ENCODE data around the gene GP1BB. TPM values are rescaled to one million over a fixed set of nuclear protein-coding genes. Genes with fewer than 3 reads are reported as not detected.

GP1BB gene
- total RNA-seq, 1 donor from 2014 or later = not detected

DNA sequence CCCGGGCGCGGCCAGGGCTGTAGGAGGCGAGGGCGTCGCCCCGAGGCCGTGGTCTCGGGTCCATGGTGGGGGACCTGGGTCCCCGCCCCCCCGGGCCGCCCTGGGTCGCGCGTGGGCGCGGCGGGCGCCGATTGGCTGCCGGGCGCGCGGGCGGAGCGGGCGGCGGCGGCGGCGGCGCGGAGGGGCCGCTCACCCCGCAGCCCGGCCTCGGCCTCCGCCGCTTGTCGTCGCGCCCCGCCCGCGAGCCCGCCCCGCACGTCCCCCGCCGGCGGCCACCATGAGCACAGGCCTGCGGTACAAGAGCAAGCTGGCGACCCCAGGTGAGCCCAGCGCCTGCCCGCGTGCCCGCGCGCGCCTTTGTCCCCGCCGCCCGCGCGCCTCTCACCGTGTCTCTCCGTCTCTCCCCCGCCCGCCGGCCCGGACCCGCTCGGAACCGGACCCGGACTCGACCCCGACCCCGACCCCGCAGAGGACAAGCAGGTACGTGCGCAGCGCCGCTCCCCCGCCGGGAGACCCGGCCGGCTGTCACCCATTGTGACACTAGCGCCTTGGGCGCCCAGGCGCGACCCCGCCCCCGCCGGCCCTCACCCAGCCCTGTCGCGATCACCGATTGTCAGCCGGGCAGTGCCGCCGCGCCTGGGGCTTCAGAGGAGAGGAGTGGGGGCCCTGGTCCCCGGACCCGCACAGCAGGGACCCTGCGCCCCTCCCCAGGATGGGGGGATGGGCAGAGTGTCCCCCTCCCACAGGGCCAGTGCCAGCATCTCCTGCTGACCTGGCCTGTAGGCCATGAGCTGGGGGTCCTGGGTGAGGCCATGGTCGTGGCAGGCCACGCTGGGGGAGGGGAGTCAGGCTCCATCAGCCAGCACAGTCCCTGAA lies 8.8 kb upstream of the GP1BB start, which contains the start of gene SEPTIN5:
TSS of gene SEPTIN5 (plus strand) at position 192 of the 876 bp plus-strand sequence. CDS start at position 278, 86 bp downstream.
- peaks cover 55% of the 10 kb centered on the region for H3K27me3 ChIP-seq (ENCODE audit: low read depth)
- intact Hi-C loops (cut with micrococcal nuclease) = no loop called here

DNA sequence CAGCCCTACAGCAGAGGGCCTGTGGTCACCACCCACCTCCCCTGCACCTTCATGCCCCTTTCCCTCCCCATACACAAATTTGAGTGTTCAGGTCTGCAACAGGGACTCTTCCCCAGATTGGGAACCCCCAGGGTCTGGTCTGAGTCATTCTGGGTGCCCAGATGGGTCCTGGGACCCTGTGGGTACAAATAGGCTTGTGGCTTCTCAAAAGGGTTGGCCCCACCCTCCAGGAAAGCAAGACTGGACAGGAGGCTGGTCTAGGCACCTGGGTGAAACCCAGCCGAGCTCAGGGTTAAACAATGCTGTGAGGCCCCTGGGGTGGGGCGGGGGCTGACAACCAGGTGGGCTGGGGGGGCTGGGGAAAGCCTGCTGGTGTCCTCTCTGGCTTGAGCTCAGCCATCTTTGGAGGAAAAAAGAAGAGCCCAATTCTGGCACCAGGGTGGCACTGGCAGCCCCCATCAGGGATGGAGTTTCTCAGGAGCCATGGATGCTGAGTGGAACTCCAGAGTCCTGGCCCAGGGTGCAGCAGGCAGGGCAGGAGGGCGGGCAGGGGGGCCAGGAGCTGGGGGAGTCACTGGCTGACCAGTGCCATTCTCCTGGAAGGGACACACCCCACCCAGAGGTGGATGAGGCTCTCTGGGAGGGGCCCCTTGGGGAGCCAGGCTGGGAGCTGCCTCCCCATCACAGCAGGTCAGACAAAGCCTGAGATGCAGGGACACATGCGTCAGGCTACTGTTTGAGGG lies 8.0 kb upstream of the GP1BB start:
- intact Hi-C loops (cut with micrococcal nuclease) = no loop called here
- Histone ChIP-seq H3K4me3 (peak overlapping the region; percentile 75), H3K27me3 (ENCODE audit: low read depth) (peaks cover 52% of the 10 kb centered on the region)

More for the DNA sequence above, 8.8 kb upstream of the GP1BB start, which contains the start of gene SEPTIN5:
- no peaks in the 10 kb centered on the region for H3K9me3 ChIP-seq (replicated peaks)
- H3K4me1 ChIP-seq = peaks cover 61% of the 10 kb centered on the region
- TF ChIP-seq, protein P1, sequence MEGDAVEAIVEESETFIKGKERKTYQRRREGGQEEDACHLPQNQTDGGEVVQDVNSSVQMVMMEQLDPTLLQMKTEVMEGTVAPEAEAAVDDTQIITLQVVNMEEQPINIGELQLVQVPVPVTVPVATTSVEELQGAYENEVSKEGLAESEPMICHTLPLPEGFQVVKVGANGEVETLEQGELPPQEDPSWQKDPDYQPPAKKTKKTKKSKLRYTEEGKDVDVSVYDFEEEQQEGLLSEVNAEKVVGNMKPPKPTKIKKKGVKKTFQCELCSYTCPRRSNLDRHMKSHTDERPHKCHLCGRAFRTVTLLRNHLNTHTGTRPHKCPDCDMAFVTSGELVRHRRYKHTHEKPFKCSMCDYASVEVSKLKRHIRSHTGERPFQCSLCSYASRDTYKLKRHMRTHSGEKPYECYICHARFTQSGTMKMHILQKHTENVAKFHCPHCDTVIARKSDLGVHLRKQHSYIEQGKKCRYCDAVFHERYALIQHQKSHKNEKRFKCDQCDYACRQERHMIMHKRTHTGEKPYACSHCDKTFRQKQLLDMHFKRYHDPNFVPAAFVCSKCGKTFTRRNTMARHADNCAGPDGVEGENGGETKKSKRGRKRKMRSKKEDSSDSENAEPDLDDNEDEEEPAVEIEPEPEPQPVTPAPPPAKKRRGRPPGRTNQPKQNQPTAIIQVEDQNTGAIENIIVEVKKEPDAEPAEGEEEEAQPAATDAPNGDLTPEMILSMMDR (IDR thresholded peaks at IDR 0.05; ENCODE audit: borderline replicate concordance) = no peak
- DNase-seq = no peak
- no peaks in the 10 kb centered on the region for H3K36me3 ChIP-seq
- peak within 1 kb of the TSS; percentile 40 for H3K27ac ChIP-seq (replicated peaks)
- peak within 1 kb of the TSS; percentile 75 for H3K4me3 ChIP-seq

DNA sequence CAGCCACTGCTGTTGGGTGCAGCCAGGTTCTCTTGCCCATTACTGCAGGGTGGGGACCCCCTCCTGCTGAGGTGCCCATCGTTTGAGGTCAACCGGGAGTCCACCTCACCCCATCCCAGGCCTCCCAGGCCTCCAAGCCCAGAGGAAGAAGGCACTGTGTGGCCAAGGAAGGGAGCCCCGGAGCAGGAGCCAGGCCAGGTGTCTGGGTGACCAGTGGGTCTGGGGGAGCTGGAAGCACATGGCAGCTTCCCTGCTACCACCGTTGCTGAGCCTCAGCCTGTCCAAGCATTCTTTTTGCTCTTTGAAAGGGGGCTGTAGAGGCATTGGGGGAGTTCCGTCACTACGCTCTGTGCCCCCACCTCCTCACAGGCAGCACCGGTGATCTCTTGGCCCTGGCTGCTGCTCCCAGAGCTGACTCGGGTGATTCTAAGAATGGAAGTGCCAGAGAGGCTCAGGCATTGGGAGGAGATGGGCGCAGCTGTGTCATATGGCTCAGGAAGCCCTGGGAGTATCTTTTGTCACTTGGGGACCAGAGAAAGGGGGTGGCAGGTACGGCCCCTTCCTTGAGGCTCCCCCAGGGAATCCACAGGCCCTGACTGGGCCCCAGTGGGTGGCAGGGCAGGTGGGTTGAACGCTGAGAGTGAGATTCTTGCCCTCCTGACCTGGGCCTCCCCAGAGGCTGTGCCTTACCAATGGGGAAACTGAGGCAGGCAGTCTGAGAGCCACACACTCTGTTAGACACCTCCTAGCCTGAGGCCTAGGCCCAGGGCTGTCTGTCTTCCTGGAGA lies 7.1 kb upstream of the GP1BB start:
- TF ChIP-seq, protein P1 (IDR thresholded peaks at IDR 0.05; ENCODE audit: borderline replicate concordance) = no peak
- peak; percentile 6 for DNase-seq
- H3K36me3 ChIP-seq = peaks cover 16% of the 10 kb centered on the region
- peaks cover 56% of the 10 kb centered on the region for H3K27me3 ChIP-seq (ENCODE audit: low read depth)
- no peak overlapping the region for H3K27ac ChIP-seq (replicated peaks)
- no peaks in the 10 kb centered on the region for H3K9me3 ChIP-seq (replicated peaks)
- peak overlapping the region; percentile 75 for H3K4me3 ChIP-seq
- intact Hi-C loops (cut with micrococcal nuclease) = no loop called here
- H3K4me1 ChIP-seq = peaks cover 71% of the 10 kb centered on the region

More for the DNA sequence above, 8.0 kb upstream of the GP1BB start:
- H3K4me1 ChIP-seq = peaks cover 63% of the 10 kb centered on the region
- no peaks in the 10 kb centered on the region for H3K9me3 ChIP-seq (replicated peaks)
- peak overlapping the region; percentile 40 for H3K27ac ChIP-seq (replicated peaks)
- H3K36me3 ChIP-seq = peaks cover 7% of the 10 kb centered on the region
- TF ChIP-seq, protein P1 (IDR thresholded peaks at IDR 0.05; ENCODE audit: borderline replicate concordance) = no peak
- peak; percentile 13 for DNase-seq

DNA sequence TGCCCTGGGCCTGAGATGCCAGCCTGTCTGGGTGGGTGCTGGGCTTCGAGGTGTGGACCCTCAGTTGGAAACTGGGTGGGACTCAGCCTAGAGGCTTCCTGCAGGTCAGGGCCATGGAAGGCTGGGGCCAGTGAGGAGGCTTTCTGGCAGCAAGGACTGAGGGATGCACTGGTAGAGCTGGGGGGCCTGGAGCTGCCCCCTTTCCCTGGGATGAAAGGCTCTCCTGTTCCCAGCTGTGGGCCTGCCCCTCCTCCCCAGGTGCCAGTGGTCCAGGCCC lies 6.6 kb upstream of the GP1BB start:
- no peak overlapping the region for H3K4me3 ChIP-seq
- H3K4me1 ChIP-seq = peaks cover 77% of the 10 kb centered on the region
- TF ChIP-seq, protein P1 (IDR thresholded peaks at IDR 0.05; ENCODE audit: borderline replicate concordance) = no peak
- peaks cover 22% of the 10 kb centered on the region for H3K36me3 ChIP-seq
- H3K9me3 ChIP-seq (replicated peaks) = no peaks in the 10 kb centered on the region
- no peak for DNase-seq
- no peak overlapping the region for H3K27ac ChIP-seq (replicated peaks)
- intact Hi-C loops (cut with micrococcal nuclease) = no loop called here
- peaks cover 62% of the 10 kb centered on the region for H3K27me3 ChIP-seq (ENCODE audit: low read depth)

DNA sequence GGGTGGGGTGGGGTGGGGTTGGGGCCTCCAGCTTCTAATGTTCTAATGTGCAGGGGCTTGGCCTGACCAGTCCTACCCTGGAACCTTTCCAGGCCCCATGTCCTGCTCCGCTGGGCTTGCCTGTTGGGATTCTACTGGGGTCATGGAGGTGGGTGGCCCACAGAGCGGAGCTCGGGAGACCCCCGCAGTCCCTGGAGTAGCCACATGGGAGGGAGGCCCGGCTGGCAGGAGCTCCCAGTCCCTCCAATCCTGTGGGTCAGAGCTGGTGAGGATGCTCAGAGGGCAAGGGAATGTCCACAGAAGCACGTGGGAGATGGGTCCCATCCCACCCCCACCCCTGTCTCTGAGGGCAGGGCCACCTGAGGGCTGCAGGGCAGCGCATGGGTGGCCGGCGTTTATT lies 6.2 kb upstream of the GP1BB start:
- no peak overlapping the region for H3K4me3 ChIP-seq
- no peaks in the 10 kb centered on the region for H3K9me3 ChIP-seq (replicated peaks)
- intact Hi-C loops (cut with micrococcal nuclease) = no loop called here
- peak overlapping the region; percentile 94 for H3K27ac ChIP-seq (replicated peaks)
- H3K27me3 ChIP-seq (ENCODE audit: low read depth) = peaks cover 66% of the 10 kb centered on the region
- peaks cover 81% of the 10 kb centered on the region for H3K4me1 ChIP-seq
- TF ChIP-seq, protein P1 (IDR thresholded peaks at IDR 0.05; ENCODE audit: borderline replicate concordance) = no peak
- peaks cover 26% of the 10 kb centered on the region for H3K36me3 ChIP-seq
- no peak for DNase-seq
